Spleen (tissue), 11 donors: ENCODE measurements around the gene BRAT1. TPM values are rescaled to one million over a fixed set of nuclear protein-coding genes. Genes with fewer than 3 reads are reported as not detected.

Experiments used
- DNase-seq: peaks from one replicate; pipeline ENCODE4 v3.0.0-alpha.2; 2020
- H3K27ac ChIP-seq, 8 donors: fragments of 200-600 bp; sonication (generic) in 7 of 8; 1 replicate in 4 of 8; 2 replicates in 4 of 8; pipeline versions ENCODE4 v1.5.0 to v1.8.0; 2016 to 2021; ENCODE audit warnings: inconsistent platforms in 4 of 8, mild to moderate bottlenecking in 4 of 8, moderate library complexity in 1 of 8
- H3K27me3 ChIP-seq, 7 donors: fragments of 200-600 bp; sonication (generic) in 6 of 7; replicated peaks in 1 of 7; 1 replicate in 4 of 7; 2 replicates in 3 of 7; pipeline versions ENCODE4 v1.5.0 to v1.8.0; 2016 to 2021; ENCODE audit warnings: inconsistent platforms in 3 of 7, mild to moderate bottlenecking in 1 of 7
- H3K36me3 ChIP-seq, 6 donors: fragments of 200-600 bp; sonication (generic) in 5 of 6; 1 replicate in 4 of 6; 2 replicates in 2 of 6; pipeline versions ENCODE4 v1.5.0 to v1.8.0; 2016 to 2021; ENCODE audit warnings: inconsistent platforms in 2 of 6
- H3K4me1 ChIP-seq, 6 donors: fragments of 200-600 bp; sonication (generic) in 5 of 6; 1 replicate in 3 of 6; 2 replicates in 3 of 6; pipeline versions ENCODE4 v1.5.0 to v1.8.0; 2016 to 2021; ENCODE audit warnings: inconsistent platforms in 3 of 6
- H3K4me3 ChIP-seq, 8 donors: fragments of 200-600 bp; sonication (generic) in 7 of 8; 1 replicate in 4 of 8; 2 replicates in 4 of 8; pipeline versions ENCODE4 v1.5.0 to v1.8.0; 2016 to 2021; ENCODE audit warnings: inconsistent platforms in 4 of 8, mild to moderate bottlenecking in 4 of 8, moderate library complexity in 2 of 8
- H3K9me3 ChIP-seq, 8 donors: fragments of 200-600 bp; sonication (generic) in 7 of 8; 1 replicate in 4 of 8; 2 replicates in 4 of 8; pipeline versions ENCODE4 v1.5.0 to v1.8.0; 2016 to 2021; ENCODE audit warnings: inconsistent platforms in 4 of 8
- POLR2A ChIP-seq, 3 donors: fragments of 450-650 bp; IDR thresholded peaks; one replicate each; pipeline ENCODE4 v1.5.1; 2017; ENCODE audit warnings: antibody characterized with exemption in 3 of 3, mild to moderate bottlenecking in 1 of 3
- POLR2AphosphoS5 ChIP-seq, 3 donors: sonication (generic); formaldehyde crosslinking; IDR thresholded peaks; one replicate each; pipeline ENCODE4 v1.5.1; 2017; ENCODE audit warnings: antibody characterized with exemption in 3 of 3
- WGBS, 5 donors: extraction: QIAGEN DNeasy Blood & Tissue Kit in 3 of 5; methylation state at CpG; one replicate each; pipeline versions ENCODE4 v1.1.5 to v1.1.7; 2013 to 2018; 5-methylcytosine and 5-hydroxymethylcytosine counted together
- intact Hi-C: fragments of 100-400 bp; cut with DNase I; formaldehyde crosslinking; loops from one replicate; pipeline ENCODE4 v1.15.0; 2023; ENCODE audit warnings: low total_unique reads
- polyA plus RNA-seq, 3 donors: library from polyadenylated mRNA; stranded (reverse); fragments of 200-250 nt; gene quantifications; one replicate each; pipeline ENCODE4 v1.2.1, GENCODE V29; 2013
- total RNA-seq, 7 donors: library from RNA; depleted of rRNA in 3 of 7; stranded (reverse); fragments of >200 nt in 3 of 7; fragmentation: NEBNext Ultra II Directional in 4 of 7; extraction: Animal tissue kit (Norgen Biotek cat#: 25700) in 4 of 7; gene quantifications; one replicate each; pipeline versions ENCODE4 v1.1.0 to v1.2.1, GENCODE V29; 2016 to 2021
- TF ChIP-seq, protein P1 (sequence below), 11 experiments: fragments of 200-600 bp in 7 of 11; fragments of 450-650 bp in 4 of 11; sonication (generic) in 4 of 11; IDR thresholded peaks in 8 of 11; conservative IDR thresholded peaks in 3 of 11; 1 replicate in 7 of 11; 2 replicates in 4 of 11; pipeline versions ENCODE4 v1.4.0 to v1.8.0; 2016 to 2021; ENCODE audit warnings: antibody characterized with exemption in 11 of 11, inconsistent platforms in 4 of 11, mild to moderate bottlenecking in 1 of 11
- donor health status: healthy with polysubstance abuse.
- donor health status: DM: no; HTN: no; CAD: no; lungs with moderate emphysema.
- donor health status: DM: no; HTN: no; CAD: no.
- donor health status: Bipolar disorder and iron deficiency.
- donor health status: healthy.
- donor health status: DM: no; HTN: no; CAD: no.
- donor health status: DM: yes; HTN: yes; CAD: no.

The BRAT1 gene
- total and polyA plus RNA-seq, 10 donors = 25.3 to 50.9 (median 33.4) TPM

DNA sequence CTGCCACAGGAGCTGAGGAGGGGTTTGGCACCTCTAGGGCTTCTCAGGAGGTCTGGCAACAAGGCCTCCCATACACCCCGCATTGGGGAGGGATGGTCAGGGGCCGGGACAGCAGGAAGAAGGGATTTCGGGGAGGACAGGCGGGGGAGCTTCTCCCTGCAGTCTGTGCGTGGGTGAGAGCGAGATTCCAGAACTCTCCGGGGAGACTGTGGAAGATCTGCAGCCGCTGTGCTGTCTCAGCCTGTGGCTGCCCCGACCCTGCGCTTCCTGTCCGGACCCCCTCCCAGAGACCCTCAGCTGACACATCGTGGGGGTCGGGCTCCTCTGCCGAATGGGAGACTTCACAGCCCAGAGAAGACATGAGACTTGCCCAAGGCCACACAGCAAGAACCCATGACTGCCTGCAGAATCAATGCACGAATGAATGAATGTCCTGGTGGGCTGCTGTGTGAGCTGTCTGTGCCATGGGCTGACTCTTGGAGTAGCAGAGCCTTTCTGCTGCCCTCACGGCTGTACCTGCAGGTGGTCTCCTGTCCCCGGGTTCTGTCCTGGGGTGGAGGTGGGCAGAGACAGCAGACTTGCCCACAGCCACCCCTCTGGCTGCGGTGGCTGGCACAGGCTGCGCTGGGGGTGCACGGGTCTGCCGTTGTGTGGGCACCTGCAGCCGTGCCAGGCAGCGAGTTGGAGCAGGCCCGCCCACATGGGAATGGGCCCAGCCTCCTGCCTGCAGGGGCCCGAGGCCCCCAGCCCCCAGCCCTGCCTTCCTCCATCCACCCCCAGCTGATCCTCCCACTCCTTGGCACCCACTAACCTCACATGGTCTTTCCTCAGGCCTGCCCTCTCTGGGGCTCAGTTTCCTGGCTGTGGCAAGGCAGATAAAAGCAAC is 52.0 kb downstream of the BRAT1 start:
- DNase-seq = no peak
- no peaks in the 10 kb centered on the region for H3K9me3 ChIP-seq
- intact Hi-C loops = no loop called here
- 57 to 85% (median 65%) methylated on average over 12 to 25 of the region's 25 CpGs for WGBS, 5 donors
- H3K27ac ChIP-seq = no peak overlapping the region
- peaks cover 0 to 7% (median 0%) of the 10 kb centered on the region in 7 donors for H3K27me3 ChIP-seq
- TF ChIP-seq, protein P1, sequence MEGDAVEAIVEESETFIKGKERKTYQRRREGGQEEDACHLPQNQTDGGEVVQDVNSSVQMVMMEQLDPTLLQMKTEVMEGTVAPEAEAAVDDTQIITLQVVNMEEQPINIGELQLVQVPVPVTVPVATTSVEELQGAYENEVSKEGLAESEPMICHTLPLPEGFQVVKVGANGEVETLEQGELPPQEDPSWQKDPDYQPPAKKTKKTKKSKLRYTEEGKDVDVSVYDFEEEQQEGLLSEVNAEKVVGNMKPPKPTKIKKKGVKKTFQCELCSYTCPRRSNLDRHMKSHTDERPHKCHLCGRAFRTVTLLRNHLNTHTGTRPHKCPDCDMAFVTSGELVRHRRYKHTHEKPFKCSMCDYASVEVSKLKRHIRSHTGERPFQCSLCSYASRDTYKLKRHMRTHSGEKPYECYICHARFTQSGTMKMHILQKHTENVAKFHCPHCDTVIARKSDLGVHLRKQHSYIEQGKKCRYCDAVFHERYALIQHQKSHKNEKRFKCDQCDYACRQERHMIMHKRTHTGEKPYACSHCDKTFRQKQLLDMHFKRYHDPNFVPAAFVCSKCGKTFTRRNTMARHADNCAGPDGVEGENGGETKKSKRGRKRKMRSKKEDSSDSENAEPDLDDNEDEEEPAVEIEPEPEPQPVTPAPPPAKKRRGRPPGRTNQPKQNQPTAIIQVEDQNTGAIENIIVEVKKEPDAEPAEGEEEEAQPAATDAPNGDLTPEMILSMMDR (IDR thresholded peaks at IDR 0.05 in 8 of 11, conservative IDR thresholded peaks at IDR 0.05 in 3 of 11) = no peak
- no peak for TF ChIP-seq POLR2AphosphoS5 (IDR thresholded peaks at IDR 0.05)
- no peaks in the 10 kb centered on the region for H3K36me3 ChIP-seq
- peaks cover 7 to 22% (median 11%) of the 10 kb centered on the region in 6 donors for H3K4me1 ChIP-seq
- H3K4me3 ChIP-seq = no peak overlapping the region

DNA sequence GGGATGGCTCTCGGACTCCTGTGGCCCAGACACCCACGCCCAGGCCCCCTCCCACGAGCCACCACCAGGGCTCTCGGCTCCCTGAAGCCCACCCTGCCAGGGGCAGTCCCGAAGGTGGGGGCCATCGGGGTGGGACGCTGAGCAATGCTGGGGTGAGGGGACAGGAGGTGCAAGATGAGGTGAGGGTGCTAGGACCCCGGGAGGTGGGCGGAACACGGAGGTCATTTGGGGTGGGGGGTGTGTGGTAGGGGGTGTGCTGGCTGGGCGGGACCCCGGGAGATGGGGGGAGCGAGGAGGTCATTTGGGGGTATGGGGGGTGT is 52.7 kb downstream of the BRAT1 start:
- H3K9me3 ChIP-seq = no peaks in the 10 kb centered on the region
- no peak for TF ChIP-seq POLR2AphosphoS5 (IDR thresholded peaks at IDR 0.05)
- TF ChIP-seq, protein P1 (IDR thresholded peaks at IDR 0.05 in 8 of 11, conservative IDR thresholded peaks at IDR 0.05 in 3 of 11) = no peak
- TF ChIP-seq POLR2A (IDR thresholded peaks at IDR 0.05) = no peak
- intact Hi-C loops = no loop called here
- peaks cover 0 to 14% (median 0%) of the 10 kb centered on the region in 7 donors for H3K27me3 ChIP-seq
- no peak for DNase-seq
- no peaks in the 10 kb centered on the region for H3K36me3 ChIP-seq
- H3K4me1 ChIP-seq = peaks cover under 1 to 22% (median 8%) of the 10 kb centered on the region in 6 donors
- H3K27ac ChIP-seq = no peak overlapping the region
- WGBS, 5 donors = 71 to 85% (median 75%) methylated on average over 13 of the region's 13 CpGs
- no peak overlapping the region for H3K4me3 ChIP-seq

DNA sequence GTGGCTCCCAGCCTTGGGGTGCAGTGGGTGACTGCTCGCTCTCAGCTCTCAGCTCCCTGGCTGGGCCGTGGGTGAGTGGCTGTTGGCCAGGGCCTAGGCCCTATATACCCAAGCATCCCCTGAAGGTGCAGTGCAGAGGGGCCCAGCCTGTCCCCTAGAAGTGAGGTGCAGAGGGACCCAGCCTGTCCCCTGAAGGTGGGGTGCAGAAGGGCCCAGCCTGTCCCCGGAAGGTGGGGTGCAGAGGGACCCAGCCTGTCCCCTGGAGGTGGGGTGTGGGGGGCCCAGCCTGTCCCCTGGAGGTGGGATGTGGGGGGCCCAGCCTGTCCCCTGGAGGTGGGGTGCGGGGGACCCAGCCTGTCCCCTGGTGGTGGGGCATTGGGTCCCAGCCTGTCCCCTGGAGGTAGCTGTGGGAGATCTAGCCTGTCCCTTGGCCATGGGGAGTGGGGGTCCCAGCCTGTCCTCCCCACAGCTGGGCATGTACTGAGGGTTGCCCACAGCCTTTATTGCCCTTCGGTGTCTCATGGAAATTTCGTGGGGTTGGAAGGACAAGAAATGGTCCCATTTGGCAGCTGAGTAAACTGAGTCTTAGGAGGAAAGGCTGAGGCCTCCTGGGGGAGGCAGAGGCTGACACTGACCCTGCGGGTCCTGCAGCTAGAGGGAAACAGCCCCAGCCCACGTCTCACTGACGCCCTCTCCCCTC is 53.2 kb downstream of the BRAT1 start:
- DNase-seq = no peak
- Histone ChIP-seq H3K27me3 (peaks cover 0 to 19% (median 0%) of the 10 kb centered on the region in 7 donors), H3K4me3 (no peak overlapping the region), H3K27ac (no peak overlapping the region), H3K9me3 (no peaks in the 10 kb centered on the region), H3K36me3 (no peaks in the 10 kb centered on the region), H3K4me1 (peaks cover 0 to 22% (median 6%) of the 10 kb centered on the region in 6 donors)
- intact Hi-C loops = no loop called here
- WGBS, 5 donors = 70 to 91% (median 89%) methylated on average over 4 to 9 of the region's 9 CpGs
- TF ChIP-seq, protein P1 (IDR thresholded peaks at IDR 0.05 in 8 of 11, conservative IDR thresholded peaks at IDR 0.05 in 3 of 11) = no peak
- TF ChIP-seq POLR2AphosphoS5 (IDR thresholded peaks at IDR 0.05) (no peak), POLR2A (IDR thresholded peaks at IDR 0.05) (no peak)

DNA sequence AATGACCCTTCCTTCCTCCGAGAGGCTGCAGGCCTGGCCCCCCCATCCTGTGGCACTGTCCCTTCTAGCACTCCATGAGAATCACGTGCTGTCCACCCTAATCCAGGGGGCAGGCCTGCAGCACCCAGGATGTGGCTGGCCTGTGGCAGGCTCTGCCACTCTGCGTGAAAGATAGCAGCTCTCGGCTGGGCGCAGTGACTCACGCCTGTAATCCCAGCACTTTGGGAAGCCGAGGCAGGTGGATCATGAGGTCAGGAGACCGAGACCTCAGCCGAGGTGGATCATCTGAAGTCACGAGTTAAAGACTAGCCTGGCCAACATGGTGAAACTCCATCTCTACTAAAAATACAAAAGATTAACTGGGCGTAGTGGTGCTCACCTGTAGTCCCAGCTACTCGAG is 54.6 kb downstream of the BRAT1 start:
- 87 to 94% (median 90%) methylated on average over 7 to 12 of the region's 12 CpGs for whole genome bisulfite sequencing, 5 donors
- no peak for DNase-seq
- TF ChIP-seq POLR2A (IDR thresholded peaks at IDR 0.05) = no peak
- TF ChIP-seq, protein P1 (IDR thresholded peaks at IDR 0.05 in 8 of 11, conservative IDR thresholded peaks at IDR 0.05 in 3 of 11) = no peak
- no peak for TF ChIP-seq POLR2AphosphoS5 (IDR thresholded peaks at IDR 0.05)
- H3K27ac ChIP-seq = no peak overlapping the region
- H3K27me3 ChIP-seq = peaks cover 0 to 28% (median 0%) of the 10 kb centered on the region in 7 donors
- H3K4me1 ChIP-seq = peaks cover 0 to 20% (median 6%) of the 10 kb centered on the region in 6 donors
- no peaks in the 10 kb centered on the region for H3K36me3 ChIP-seq
- no peak overlapping the region for H3K4me3 ChIP-seq
- no peaks in the 10 kb centered on the region for H3K9me3 ChIP-seq
- intact Hi-C loops = no loop called here
